ENCODE measurements around the gene ZNF500.

The ZNF500 gene

GRCh38 chr16:4795828-4796572 lies 29.0 kb upstream of the ZNF500 start:
- TF ChIP-seq REST (IDR thresholded peaks at IDR 0.05; ENCODE audit: low read depth) (no peak), TCF12 (IDR thresholded peaks at IDR 0.05; ENCODE audit: low read depth) (no peak), NFIC (IDR thresholded peaks at IDR 0.05) (no peak), FOXM1 (IDR thresholded peaks at IDR 0.05; ENCODE audit: borderline replicate concordance, low read depth) (no peak), ZBTB7A (IDR thresholded peaks at IDR 0.05; ENCODE audit: low read depth) (no peak), TAF1 (IDR thresholded peaks at IDR 0.05; ENCODE audit: low read depth) (no peak)

- TF ChIP-seq EP300 (IDR thresholded peaks at IDR 0.05; ENCODE audit: borderline replicate concordance) (no peak), TEAD4 (IDR thresholded peaks at IDR 0.05) (no peak), USF1 (IDR thresholded peaks at IDR 0.05) (peak; percentile 22; the same call in 1 of the 2 replicates), REST (IDR thresholded peaks at IDR 0.05; ENCODE audit: low read depth) (no peak), NFIC (IDR thresholded peaks at IDR 0.05) (peak; percentile 91), FOXM1 (IDR thresholded peaks at IDR 0.05; ENCODE audit: borderline replicate concordance, low read depth) (no peak), YY1 (IDR thresholded peaks at IDR 0.05; ENCODE audit: low read depth) (no peak)
These were observed 28.3 kb upstream of the ZNF500 start, which contains the start of gene SMIM22 for GRCh38 chr16:4795181-4795827. SMIM22 (plus strand) TSS chr16:4795369; CDS start chr16:4795735, 366 bp downstream.

- TF ChIP-seq USF1 (IDR thresholded peaks at IDR 0.05) (no peak), REST (IDR thresholded peaks at IDR 0.05; ENCODE audit: low read depth) (no peak), NFIC (IDR thresholded peaks at IDR 0.05) (no peak), EP300 (IDR thresholded peaks at IDR 0.05; ENCODE audit: borderline replicate concordance) (no peak), FOXM1 (IDR thresholded peaks at IDR 0.05; ENCODE audit: borderline replicate concordance, low read depth) (no peak), CREB1 (IDR thresholded peaks at IDR 0.05; ENCODE audit: low read depth) (no peak)
These were observed 26.1 kb upstream of the ZNF500 start for GRCh38 chr16:4792951-4793513.

- TF ChIP-seq EP300 (IDR thresholded peaks at IDR 0.05; ENCODE audit: borderline replicate concordance) (no peak), CREB1 (IDR thresholded peaks at IDR 0.05; ENCODE audit: low read depth) (no peak), MAX (IDR thresholded peaks at IDR 0.05) (no peak), RAD21 (IDR thresholded peaks at IDR 0.05; ENCODE audit: low read depth) (no peak), TCF12 (IDR thresholded peaks at IDR 0.05; ENCODE audit: low read depth) (no peak), NFIC (IDR thresholded peaks at IDR 0.05) (no peak), CEBPB (IDR thresholded peaks at IDR 0.05) (no peak), EGR1 (IDR thresholded peaks at IDR 0.05) (no peak), TEAD4 (IDR thresholded peaks at IDR 0.05) (no peak), TAF1 (IDR thresholded peaks at IDR 0.05; ENCODE audit: low read depth) (no peak)
These were observed 23.9 kb upstream of the ZNF500 start for GRCh38 chr16:4790871-4791270.

Measured in Ishikawa (cell line).